WTC11 (cell line): ENCODE results near the gene PC. TPM values are rescaled to one million over a fixed set of nuclear protein-coding genes. Genes with fewer than 3 reads are reported as not detected.

Experiments
- ATAC-seq: fragments of 200-7000 bp; cut with Tn5 transposase; 2 replicates; pipeline ENCODE4 v1.10.0; 2021; ENCODE audit warnings: mild to moderate bottlenecking, moderate library complexity
- CTCF ChIA-PET: fragments of 300-600 bp; sonication (Branson Sonifier 250); formaldehyde crosslinking; loops from one replicate; lab custom pipeline; 2021; ENCODE audit warnings: antibody characterized with exemption; lab: Charles Lee
- POLR2A ChIA-PET: fragments of 350-600 bp; sonication (Branson Sonifier 250); formaldehyde crosslinking; loops from one replicate; lab custom pipeline; 2021; ENCODE audit warnings: antibody characterized with exemption; lab: Charles Lee
- DNase-seq: peaks from one replicate; pipeline ENCODE4 v3.0.0; 2021; ENCODE audit warnings: low spot score
- H3K27ac Mint-ChIP-seq: 2 replicates; pipeline ENCODE4 v1.8.0; 2021; ENCODE audit warnings: mixed read lengths
- H3K27me3 Mint-ChIP-seq: 2 replicates; pipeline ENCODE4 v1.8.0; 2021; ENCODE audit warnings: low read depth, mild to moderate bottlenecking, moderate library complexity, mixed read lengths
- H3K36me3 Mint-ChIP-seq: 2 replicates; pipeline ENCODE4 v1.8.0; 2021; ENCODE audit warnings: mixed read lengths
- H3K4me1 Mint-ChIP-seq: 2 replicates; pipeline ENCODE4 v1.8.0; 2022; ENCODE audit warnings: mixed read lengths
- H3K4me3 Mint-ChIP-seq: 2 replicates; pipeline ENCODE4 v1.8.0; 2021; ENCODE audit warnings: mild to moderate bottlenecking, moderate library complexity, mixed read lengths
- H3K9me3 Mint-ChIP-seq: 2 replicates; pipeline ENCODE4 v1.8.0; 2021; ENCODE audit warnings: mixed read lengths
- CDX4 ChIP-seq: fragments of 250-450 bp; sonication (Bioruptor Pico); IDR thresholded peaks from 2 replicates; pipeline ENCODE4 v1.9.0; 2021; ENCODE audit warnings: moderate library complexity, mild to moderate bottlenecking, inconsistent platforms, borderline replicate concordance
- E2F1 ChIP-seq: sonication (generic); formaldehyde crosslinking; IDR thresholded peaks from 2 replicates; pipeline ENCODE4 v1.8.0; 2022; ENCODE audit warnings: mild to moderate bottlenecking, missing genetic modification reagents
- E2F5 ChIP-seq: sonication (generic); formaldehyde crosslinking; IDR thresholded peaks from 2 replicates; pipeline ENCODE4 v1.8.1; 2022; ENCODE audit warnings: mild to moderate bottlenecking, moderate library complexity, missing genetic modification reagents
- ETV6 ChIP-seq: sonication (generic); formaldehyde crosslinking; IDR thresholded peaks from 2 replicates; pipeline ENCODE4 v1.8.1; 2022; ENCODE audit warnings: mild to moderate bottlenecking, missing genetic modification reagents
- FOXP4 ChIP-seq: sonication (generic); formaldehyde crosslinking; IDR thresholded peaks from 2 replicates; pipeline ENCODE4 v1.8.0; 2022; ENCODE audit warnings: mild to moderate bottlenecking, missing genetic modification reagents
- HMGA2 ChIP-seq: fragments of 250-450 bp; sonication (Bioruptor Pico); IDR thresholded peaks from 2 replicates; pipeline ENCODE4 v1.4.0; 2021; ENCODE audit warnings: mild to moderate bottlenecking, moderate library complexity
- NFYB ChIP-seq: sonication (generic); formaldehyde crosslinking; conservative IDR thresholded peaks from 2 replicates; pipeline ENCODE4 v1.8.0; 2022; ENCODE audit warnings: low read depth, missing genetic modification reagents
- NR2C2 ChIP-seq: sonication (generic); formaldehyde crosslinking; IDR thresholded peaks from 2 replicates; pipeline ENCODE4 v1.8.0; 2022; ENCODE audit warnings: mild to moderate bottlenecking, missing genetic modification reagents
- SMAD4 ChIP-seq: sonication (generic); formaldehyde crosslinking; IDR thresholded peaks from 2 replicates; pipeline ENCODE4 v1.8.0; 2022; ENCODE audit warnings: mild to moderate bottlenecking, missing genetic modification reagents
- SOX15 ChIP-seq: fragments of 250-450 bp; sonication (Bioruptor Pico); IDR thresholded peaks from 2 replicates; pipeline ENCODE4 v1.9.0; 2021; ENCODE audit warnings: mild to moderate bottlenecking
- TEAD4 ChIP-seq: sonication (generic); formaldehyde crosslinking; IDR thresholded peaks from 2 replicates; pipeline ENCODE4 v1.8.0; 2022; ENCODE audit warnings: mild to moderate bottlenecking, missing genetic modification reagents
- USF2 ChIP-seq: sonication (generic); formaldehyde crosslinking; IDR thresholded peaks from 2 replicates; pipeline ENCODE4 v1.8.1; 2023; ENCODE audit warnings: mild to moderate bottlenecking, missing genetic modification reagents, moderate library complexity
- ZNF138 ChIP-seq: sonication (generic); formaldehyde crosslinking; conservative IDR thresholded peaks from 2 replicates; pipeline ENCODE4 v1.8.1; 2022; ENCODE audit warnings: mild to moderate bottlenecking, moderate library complexity, missing genetic modification reagents
- ZNF219 ChIP-seq: sonication (generic); formaldehyde crosslinking; IDR thresholded peaks from 2 replicates; pipeline ENCODE4 v1.8.0; 2023; ENCODE audit warnings: missing genetic modification reagents, mild to moderate bottlenecking, borderline replicate concordance
- ZNF232 ChIP-seq: sonication (generic); formaldehyde crosslinking; IDR thresholded peaks from 2 replicates; pipeline ENCODE4 v1.8.0; 2022; ENCODE audit warnings: mild to moderate bottlenecking, missing genetic modification reagents
- ZNF263 ChIP-seq: sonication (generic); formaldehyde crosslinking; IDR thresholded peaks from 2 replicates; pipeline ENCODE4 v1.8.1; 2022; ENCODE audit warnings: low read depth, mild to moderate bottlenecking, moderate library complexity, missing genetic modification reagents
- ZNF317 ChIP-seq: sonication (generic); formaldehyde crosslinking; IDR thresholded peaks from 2 replicates; pipeline ENCODE4 v1.8.1; 2023; ENCODE audit warnings: low read depth, mild to moderate bottlenecking, moderate library complexity, missing genetic modification reagents, borderline replicate concordance
- ZNF532 ChIP-seq: fragments of 250-450 bp; sonication (Bioruptor Pico); IDR thresholded peaks from 2 replicates; pipeline ENCODE4 v1.9.0; 2021; ENCODE audit warnings: mild to moderate bottlenecking, borderline replicate concordance
- ZNF671 ChIP-seq: fragments of 250-450 bp; sonication (Bioruptor Pico); IDR thresholded peaks from 2 replicates; pipeline ENCODE4 v1.8.0; 2021; ENCODE audit warnings: mild to moderate bottlenecking
- total RNA-seq: library from RNA; stranded (reverse); gene quantifications from 3 replicates; pipeline ENCODE4 v1.2.3, GENCODE V29; 2021

PC gene
- total RNA-seq, 1 experiment from 2014 or later, result 27.2 TPM

- DNase-seq, result no peak
- TF ChIP-seq USF2 (no peak), CDX4 (CRISPR knock-in tag) (no peak), SMAD4 (no peak)
- TF ChIP-seq, all 79 proteins: peak for 0
- CTCF ChIA-PET, result interaction anchor here (0.6 to 1.6 kb wide), 3 partner anchors 25 to 467 kb away, joined by 3 to 5 read pairs (median 4); partner anchors contain the start of gene PC
- no peaks in the 10 kb centered on the region for H3K9me3 Mint-ChIP-seq
- no peak overlapping the region for H3K4me3 Mint-ChIP-seq
- ATAC-seq, result no peak
- POLR2A ChIA-PET, result no interaction called here
- H3K27ac Mint-ChIP-seq, result no peak overlapping the region
- peaks cover 3% of the 10 kb centered on the region; the same call in 1 of the 2 replicates for H3K4me1 Mint-ChIP-seq
- H3K36me3 Mint-ChIP-seq, result no peaks in the 10 kb centered on the region
- H3K27me3 Mint-ChIP-seq, result no peaks in the 10 kb centered on the region
Measured at GRCh38 chr11:66933531-66933930, 24.7 kb downstream of the PC start.

- ChIA-PET POLR2A (no interaction called here), CTCF (interaction anchor here (1.6 kb wide), 1 partner anchor 89 kb away, joined by 4 read pairs; no protein-coding TSS in a partner anchor)
- Mint-ChIP-seq H3K27me3 (no peaks in the 10 kb centered on the region), H3K4me1 (peaks cover 3% of the 10 kb centered on the region; the same call in 1 of the 2 replicates), H3K9me3 (no peaks in the 10 kb centered on the region), H3K4me3 (no peak overlapping the region), H3K36me3 (no peaks in the 10 kb centered on the region), H3K27ac (no peak overlapping the region)
- ATAC-seq, result no peak
- no peak for DNase-seq
- TF ChIP-seq ZNF671 (CRISPR knock-in tag), result no peak
- no peak for TF ChIP-seq SOX15 (CRISPR knock-in tag)
- no peak for TF ChIP-seq ZNF219 (CRISPR knock-in tag)
- no peak for TF ChIP-seq ZNF138 (CRISPR knock-in tag)
- TF ChIP-seq USF2, result no peak
- no peak for TF ChIP-seq E2F5 (CRISPR knock-in tag)
- TF ChIP-seq ZNF317, result no peak
- TF ChIP-seq NFYB, result no peak
- no peak for TF ChIP-seq ETV6 (CRISPR knock-in tag)
- no peak for TF ChIP-seq ZNF263
- TF ChIP-seq HMGA2 (CRISPR knock-in tag), result no peak
- no peak for TF ChIP-seq ZNF232
- TF ChIP-seq E2F1 (CRISPR knock-in tag), result no peak
- TF ChIP-seq ZNF532 (CRISPR knock-in tag), result no peak
- TF ChIP-seq FOXP4 (CRISPR knock-in tag), result no peak
- no peak for TF ChIP-seq TEAD4 (CRISPR knock-in tag)
- TF ChIP-seq NR2C2 (CRISPR knock-in tag), result no peak
Measured at GRCh38 chr11:66932543-66932942, 25.6 kb downstream of the PC start.
